GM11168 (cell line): ENCODE results near the gene APBA2.

Source experiments
- in situ Hi-C: fragments of 300-500 bp; cut with MboI; formaldehyde crosslinking; loops from one replicate; pipeline ENCODE4 v1.12.0; 2022; ENCODE audit warnings: low sequenced_read_pairs; ENCODE audit not compliant: unreplicated experiment

Gene APBA2

DNA sequence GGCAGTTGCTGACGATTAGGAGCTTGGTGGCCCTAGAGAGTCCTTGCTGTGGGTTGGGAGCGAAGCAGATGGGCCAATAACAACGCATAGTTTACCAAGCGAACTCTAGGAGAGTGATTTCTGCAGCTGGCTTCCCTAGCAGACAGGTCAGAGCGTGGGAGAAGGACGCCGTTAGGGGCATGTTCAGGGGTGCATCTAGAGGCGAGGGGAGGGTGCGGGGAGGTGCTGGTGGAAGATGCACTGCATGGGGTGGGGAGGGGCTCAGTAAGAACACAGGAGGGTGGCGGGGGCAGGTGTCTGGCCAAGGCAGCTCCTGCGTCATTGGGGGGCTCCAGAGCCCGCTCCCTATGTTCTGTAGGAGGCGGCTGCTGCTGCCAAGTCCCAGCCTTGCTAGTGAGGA, 8.9 kb downstream of the APBA2 start:
- in situ Hi-C loops: no loop called here

DNA sequence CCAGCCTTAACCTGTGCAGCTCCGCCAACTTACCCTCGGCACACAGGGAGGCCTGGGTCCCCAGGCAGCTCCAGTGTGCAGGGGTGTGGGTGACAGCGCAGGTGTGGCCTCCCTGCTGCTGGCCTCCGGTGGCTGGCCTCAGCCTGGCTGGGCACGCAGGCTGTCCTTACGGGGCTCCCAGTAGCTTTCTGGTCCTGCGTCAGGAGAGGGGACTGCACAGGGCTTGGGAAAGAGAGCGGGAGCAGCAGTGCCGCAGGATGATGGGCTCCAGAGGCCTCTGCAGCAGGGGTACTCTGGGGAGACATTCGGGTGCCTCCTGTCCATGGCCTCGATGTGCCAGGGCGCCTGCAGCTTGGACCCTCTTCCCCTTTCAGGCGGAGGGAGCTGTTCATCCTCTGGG, 9.4 kb downstream of the APBA2 start:
- in situ Hi-C loops: no loop called here

DNA sequence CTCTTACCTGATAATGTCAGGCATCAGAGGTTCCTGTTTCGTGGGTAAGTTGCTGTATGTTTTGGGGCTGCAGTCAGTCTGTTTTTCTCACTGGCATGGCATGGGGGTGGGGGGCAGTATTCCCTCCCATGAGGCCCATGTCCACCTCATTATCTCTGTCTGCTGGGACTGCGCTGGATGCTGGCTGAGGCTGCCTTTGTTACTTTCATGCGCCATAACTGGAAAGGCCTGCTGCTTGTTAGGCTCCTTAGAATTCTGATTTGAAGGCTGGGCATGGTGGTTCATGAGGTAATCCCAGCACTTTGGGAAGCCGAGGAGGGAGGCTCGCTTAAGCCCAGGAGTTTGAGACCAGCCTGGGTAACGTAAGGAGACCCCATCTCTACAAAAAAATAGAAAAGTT, 9.8 kb downstream of the APBA2 start:
- in situ Hi-C loops: no loop called here

DNA sequence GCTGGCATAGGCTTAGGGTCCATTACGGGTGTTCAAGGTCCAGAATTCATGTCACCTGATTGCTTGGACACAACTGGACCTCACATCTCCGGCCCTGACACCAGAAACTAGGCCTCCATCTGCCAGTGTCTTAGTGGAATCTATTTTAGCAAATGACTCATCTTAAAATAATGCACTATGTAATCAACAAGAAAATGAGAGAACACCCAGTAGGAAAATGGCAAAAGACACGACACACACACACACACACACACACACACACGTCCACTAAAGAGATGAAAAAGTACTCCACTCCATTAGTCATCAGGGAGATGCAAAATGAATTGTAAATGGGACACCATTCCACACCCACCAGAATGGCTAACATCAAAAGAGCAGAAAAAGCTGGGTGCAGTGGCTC, 11.2 kb downstream of the APBA2 start:
- in situ Hi-C loops: no loop called here

DNA sequence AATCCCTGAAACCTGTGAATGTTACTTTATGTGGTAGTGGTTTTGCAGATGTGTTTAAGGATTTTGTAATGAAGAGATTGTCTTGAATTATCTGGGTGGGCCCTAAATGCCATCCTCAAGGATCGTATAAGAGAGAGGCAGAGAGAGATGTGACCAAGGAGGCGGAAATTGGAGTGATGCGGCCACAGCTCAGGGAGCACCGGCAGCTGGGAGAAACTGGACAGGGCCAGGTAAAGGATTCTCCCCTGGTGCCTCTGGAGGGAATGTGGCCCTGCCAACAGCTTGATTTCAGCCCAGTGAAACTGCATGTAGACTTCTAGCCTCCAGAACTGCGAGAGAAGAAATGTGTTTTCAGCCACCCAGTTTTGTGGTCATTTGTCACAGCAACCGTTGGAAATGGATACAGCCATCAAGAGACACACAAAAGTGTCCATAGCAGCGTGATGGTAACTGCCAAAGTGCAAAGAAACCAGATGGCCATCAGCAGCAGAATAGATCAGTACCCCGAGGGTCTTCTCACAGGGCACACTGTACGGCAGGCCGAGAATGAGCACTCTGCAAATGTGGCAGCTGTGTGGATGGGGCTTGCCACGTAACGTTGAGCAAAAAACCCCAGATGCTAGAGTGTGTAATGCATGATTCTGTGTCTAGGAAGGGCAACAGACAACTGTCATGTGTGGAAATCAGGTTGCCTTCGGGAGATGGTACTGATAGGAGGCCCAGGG, 12.2 kb downstream of the APBA2 start:
- in situ Hi-C loops: no loop called here

DNA sequence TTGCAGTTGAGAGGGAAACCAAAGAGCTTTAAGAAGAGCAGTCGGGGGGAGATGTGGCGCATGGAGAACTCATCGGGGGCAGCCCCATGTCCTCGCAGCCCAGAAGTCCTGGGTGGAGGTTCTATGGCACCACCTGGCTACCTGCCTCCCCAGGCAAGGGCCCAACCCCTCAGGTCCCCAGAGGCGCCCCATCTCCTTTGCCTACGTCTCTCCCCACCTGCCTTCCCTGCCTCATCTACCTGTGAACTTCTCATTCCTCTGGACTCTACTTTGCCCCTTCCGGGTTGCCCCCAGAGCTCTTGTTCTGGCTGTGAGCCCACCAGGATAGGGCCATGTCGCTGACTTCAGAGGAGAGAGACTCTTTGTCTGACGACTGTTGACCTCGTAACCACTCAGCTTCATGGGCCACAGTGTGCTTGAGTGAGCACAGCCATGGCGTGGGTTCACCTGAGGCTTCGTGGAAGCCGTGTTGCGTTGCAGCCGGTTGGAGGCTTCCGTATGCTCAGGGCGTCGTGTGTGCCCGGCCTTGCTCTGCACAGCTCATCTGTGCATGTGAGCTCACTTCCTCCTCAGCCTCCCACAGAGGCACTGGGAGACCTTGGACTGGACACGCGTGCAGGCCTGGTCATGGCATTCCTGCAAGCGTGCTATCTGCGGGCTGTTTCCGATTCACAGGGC, 13.4 kb downstream of the APBA2 start:
- in situ Hi-C loops: no loop called here

DNA sequence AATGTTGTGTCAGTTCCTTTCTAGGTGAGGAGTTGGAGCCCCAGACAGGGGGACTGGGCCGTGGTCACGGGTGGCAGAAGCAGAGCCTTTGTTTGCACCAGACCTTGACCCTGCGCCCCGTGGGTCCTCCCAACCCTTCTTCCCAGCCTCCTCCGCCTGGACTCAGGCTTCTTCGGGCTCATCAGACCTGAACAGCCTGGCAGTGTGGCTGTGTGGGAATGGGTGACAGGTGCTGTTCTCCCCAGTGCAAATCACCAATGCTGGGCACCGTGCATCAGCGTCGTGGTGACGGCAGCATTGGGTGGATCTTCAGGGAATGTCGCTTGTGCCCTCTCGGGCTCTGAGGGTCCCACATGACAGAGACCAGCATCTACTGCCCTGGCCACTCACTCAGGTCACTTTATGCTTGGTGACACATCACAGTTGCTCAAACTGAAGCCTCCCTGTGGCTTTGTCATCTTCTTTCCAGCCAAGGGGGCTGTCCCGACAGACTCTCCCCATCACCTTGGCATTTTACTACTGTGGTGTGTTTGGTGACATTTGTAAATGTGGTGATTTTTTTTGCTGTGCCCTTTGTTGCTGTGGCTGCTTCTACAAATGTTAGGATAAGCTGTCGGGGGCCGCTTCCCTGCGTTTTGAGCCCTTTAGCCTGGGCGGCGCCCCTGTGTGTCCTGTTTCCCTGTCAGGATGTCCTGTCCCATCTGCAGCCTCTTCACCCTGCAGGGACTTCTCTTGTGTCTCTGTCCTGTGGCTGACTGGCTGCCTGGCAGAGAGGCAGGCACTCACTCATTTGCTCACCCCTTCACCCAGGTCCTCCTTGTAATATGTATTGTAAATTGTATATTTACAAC, 14.5 kb downstream of the APBA2 start:
- in situ Hi-C loops: no loop called here

DNA sequence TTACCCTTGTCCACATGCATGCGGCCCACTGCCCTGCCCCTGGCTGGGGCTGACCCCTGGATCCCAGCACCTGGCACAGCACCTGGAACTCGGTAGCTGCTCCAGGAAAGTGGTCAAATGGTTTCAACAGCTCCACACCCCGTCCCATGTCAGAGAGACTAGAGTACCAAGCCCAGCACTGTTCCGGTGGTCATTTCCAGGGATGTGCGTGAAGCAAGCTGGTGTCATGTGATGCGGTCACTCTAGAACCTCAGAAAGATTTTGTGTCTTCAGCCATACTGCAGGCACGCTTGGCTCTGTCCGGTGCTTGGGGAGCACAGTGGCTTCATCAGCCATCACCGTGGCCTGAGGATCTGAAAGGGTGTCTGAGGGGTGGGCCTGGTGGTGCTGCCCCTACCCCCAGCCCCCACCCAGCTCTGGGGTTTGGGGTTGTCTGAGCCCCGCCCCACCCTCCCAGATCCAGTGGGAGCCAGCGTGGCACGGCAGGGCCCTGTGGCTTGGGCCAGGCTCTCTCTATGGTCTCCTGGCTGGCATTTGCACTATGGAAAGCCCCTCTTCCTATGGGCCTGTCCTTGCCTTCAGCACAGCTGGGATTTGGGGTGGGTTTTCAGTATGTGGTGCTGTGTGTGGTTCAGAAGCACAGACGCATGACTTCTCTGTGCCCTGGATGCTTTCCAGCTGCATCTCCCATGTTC, 15.3 kb downstream of the APBA2 start:
- in situ Hi-C loops: no loop called here

DNA sequence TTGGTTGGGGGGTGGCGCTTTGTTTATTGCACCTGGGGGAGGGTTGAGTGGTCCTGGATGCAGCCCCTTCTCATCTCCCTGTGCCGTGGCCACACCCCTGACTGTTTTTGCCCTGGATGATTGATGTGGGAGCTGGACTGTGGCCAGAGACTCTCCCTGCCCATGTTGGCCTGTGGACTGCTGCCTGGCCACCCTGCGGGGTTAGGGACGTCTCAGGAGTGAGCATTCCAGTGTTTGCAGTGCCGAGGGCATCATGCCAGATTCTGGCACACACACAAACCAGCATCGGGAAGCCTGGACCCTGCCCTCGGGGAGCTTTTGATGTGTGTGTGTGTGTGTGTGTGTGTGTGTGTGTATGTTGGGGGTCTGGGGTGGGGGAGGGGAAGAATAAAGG, 15.8 kb downstream of the APBA2 start:
- in situ Hi-C loops: no loop called here

DNA sequence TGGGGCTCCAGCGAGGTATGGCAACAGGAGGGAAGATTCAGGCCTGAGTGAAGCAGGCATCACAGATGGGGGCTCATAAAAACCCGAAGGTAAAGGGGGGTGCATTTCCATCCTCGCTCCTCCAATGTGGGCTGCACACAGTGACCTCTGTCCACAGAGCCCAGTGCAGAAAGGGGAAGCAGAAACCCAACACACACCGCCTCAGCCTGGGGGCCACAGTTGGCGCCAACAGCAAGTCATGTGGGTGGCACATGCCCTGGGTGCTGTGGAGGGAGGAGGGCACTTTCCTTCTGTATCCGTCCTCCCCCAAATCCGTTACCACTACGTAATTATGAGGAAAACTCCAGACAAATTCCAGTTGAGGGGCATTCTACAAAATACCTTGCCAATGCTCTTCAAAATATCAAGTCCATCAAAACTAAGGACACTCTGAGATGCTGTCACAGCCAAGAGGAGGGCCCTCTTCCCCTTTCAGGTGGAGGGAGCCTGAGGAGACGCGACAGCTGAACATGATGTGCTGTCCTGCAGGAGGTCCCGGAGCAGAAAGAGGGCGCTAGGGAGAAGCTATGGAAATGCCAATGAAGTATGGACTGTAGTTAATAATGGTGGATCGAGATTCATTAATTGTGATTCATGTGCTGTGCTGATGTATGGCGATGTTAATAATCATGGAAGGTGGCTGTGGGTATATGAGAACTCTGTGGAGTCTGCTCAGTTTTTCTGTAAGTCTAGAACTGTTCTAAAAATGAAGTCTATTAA, 16.4 kb downstream of the APBA2 start:
- in situ Hi-C loops: no loop called here

DNA sequence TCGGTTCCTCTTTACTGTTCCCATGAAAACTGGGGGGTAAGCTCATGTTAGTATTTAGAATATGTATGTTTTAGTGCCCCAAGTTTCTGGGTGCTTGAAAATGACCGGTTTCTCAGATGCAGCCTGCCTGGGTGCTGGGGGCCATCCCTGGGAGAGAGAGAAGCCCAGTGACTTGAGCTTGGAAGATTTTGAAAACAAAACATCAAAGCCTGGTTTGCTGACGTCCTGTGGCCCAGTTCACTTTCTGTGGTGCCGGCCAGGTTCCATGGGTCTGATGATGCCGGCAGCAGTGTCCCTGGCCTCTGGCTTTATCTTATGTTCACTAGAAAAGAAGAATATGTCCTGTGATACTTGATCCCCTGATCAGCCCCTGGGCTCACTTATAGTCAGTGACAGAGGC, 17.1 kb downstream of the APBA2 start:
- in situ Hi-C loops: no loop called here

DNA sequence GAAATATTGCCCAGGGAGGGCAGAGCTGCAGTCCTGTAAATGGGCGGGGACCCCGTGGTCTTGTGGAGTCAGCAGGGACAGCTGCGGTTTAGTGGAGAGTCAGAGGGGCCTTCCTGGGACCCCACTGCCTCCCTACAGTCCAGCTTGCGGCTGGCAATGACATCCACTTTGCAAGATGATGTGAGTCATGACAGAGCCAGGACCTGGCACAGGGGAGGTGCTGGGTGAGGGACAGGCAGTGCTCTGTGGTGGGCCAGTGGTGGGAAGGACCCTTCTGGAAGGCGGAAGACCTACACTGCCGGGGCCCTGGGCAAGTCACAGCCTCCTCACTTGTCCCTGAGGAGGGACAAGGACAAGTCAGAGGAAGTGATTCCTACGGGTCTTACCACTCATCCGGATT, 17.8 kb downstream of the APBA2 start:
- in situ Hi-C loops: no loop called here

DNA sequence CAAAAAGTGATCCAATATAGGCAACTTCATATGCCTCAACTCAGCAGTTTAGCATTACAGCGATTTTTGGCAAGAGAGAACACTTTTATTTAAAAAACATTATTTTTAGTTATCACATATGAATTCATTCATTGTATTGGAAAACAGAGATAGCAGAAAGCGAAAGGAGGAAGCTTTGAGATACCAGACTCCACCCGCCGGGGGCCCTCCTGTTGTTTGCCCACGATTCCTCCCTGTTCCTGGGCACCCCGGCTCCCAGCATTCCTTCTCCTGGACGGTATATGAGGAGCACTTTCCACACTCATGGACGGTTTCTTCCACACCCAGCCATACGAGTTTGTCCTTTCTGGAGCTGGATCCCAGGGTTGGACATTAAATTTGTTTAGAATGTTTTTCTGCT, 18.2 kb downstream of the APBA2 start:
- in situ Hi-C loops: no loop called here

DNA sequence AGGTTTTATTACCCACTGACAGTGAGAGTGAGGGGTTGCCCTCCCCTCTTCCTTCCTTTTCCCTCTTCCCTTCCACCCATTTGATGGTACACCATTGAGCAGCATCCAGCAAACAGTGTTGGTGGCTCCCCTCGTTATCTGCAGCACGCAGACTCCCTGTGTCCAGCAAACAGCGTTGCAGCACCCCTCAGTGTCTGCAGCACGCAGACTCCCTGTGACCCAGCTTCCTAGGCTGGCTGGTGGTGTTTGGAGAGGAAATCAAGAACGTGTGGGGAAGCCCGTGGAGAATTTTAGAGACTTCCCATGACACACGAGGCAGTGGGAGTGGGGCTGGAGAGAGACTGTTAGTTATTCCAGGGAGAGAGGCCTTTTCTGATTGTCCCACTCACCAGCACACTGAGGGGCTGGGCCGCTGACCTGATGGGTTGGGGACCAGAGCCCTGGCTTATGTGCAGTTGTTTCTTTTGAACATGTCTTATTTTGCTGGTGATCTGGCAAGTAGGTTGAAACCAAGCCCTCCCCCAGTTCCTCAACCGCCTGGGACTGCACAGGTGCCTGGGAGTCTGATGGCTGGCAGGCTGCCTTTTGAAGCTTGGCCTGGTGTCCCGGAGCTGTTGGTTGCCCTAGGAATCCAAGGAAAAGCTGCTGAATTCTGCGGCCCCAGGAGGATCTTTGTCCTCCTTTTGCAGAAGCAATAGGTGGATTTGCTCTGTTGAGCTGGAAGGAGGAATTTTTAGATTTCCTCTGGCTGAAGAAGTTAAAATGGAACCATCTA, 19.0 kb downstream of the APBA2 start:
- in situ Hi-C loops: no loop called here

DNA sequence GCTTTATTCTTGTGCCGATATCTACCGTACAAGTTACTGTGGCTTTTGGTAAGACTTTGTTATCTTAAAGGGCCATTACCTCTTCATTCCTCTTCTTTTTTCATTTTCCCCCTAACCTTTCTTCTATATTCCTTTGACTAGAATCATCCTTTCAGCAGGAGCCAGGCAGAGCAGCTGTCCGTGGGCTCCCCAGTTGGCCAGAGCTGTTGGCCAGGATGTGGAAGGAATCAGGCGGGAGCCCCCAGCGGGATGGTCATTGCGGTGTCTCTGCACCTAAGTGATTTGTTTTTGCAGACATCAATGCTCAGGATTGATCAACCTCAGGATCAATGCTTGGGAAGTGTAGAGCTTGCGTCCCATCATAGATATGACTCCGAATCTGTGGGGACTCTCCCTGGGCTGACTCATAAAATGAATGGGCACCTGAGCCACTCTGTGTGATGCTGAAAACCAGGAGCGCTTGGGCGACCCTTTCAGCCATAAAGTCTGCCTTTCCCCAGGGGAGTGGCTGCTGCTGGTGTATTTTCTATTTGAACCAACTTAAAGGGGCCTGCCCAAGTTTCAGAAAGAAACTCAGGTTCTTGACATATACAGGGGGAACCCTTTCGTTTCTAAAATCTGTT, 21.7 kb downstream of the APBA2 start:
- in situ Hi-C loops: no loop called here

DNA sequence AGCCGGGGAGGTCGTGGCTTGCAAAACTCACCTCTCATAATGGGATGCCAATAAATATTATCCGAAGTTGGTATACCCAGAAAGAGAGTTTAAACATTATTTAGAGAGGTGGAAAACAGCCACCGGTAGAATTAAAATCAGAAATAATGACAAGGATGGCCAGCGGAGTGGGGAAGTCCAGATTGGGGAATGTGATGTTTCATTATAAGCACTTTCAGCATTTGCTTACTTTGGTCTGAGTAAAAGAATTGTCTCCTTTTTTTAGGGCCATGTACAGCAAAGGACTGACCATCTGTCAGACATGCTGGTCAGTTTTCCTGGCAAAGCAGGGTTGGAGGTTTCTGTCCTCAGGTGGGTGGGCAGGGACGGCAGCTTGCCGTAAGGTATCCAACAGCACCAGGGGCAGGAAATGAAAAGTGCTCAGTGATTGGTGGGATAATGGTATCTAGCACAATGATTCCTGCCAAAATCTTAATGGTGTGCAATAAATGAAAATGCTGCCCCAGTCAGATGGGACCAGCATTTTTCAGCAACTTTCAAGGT, 24.3 kb downstream of the APBA2 start:
- in situ Hi-C loops: no loop called here

DNA sequence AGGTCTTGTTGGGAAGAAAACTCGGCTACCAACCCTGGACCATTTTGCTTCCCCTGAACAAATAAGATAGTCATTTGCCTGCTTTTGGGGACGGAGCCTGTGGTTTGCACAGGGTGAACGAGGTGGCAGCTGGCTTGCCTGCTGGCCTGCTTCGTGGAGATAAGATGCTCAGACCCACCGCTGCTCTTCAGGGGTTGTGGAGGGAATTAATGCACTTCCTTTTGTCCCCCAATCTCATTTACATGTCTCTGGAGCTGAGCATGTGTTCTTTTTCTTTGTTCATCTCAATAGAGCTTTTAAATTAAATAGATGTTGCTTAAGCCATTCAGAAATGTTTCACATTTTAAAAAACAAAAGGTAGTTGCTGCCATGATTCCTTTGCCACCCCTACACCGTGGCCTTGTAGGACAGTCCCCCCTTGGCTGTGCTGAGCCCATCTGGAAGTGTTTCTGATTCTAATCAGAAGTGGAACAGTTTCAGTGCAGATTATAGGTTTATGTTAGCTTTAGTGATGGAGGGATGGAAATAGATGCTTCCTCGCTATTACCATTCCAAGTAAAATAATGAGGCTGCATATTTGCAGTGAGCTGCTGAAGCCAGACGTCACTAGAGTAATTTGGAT, 25.6 kb downstream of the APBA2 start:
- in situ Hi-C loops: no loop called here

DNA sequence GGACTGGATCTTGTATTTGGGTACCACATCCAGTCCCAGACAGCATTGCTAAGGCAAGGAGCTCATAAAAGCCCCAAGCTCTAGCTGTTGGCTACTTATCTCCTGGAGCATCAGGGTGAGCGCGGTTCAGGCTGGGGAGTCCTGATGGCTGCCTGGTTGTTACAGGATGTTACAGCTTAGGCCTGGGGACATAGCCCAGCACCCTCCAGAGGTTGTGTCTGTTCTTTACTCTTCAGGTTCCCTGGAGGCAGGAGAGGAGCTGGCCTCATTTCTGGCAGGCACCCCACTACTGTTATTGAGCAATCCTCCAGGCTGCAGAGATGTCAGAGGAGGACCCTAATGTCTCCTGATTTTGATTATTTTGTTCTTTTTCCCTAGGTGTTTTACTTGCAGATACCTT, 26.6 kb downstream of the APBA2 start:
- in situ Hi-C loops: no loop called here
